HG03280 (cell line): ENCODE data around the gene SPIRE2.

ENCODE experiments used
- ATAC-seq: cut with Tn5 transposase; IDR thresholded peaks from one replicate; pipeline ENCODE4 v1.9.1; 2021; ENCODE audit warnings: mild to moderate bottlenecking, moderate library complexity; ENCODE audit not compliant: unreplicated experiment

The SPIRE2 gene

DNA sequence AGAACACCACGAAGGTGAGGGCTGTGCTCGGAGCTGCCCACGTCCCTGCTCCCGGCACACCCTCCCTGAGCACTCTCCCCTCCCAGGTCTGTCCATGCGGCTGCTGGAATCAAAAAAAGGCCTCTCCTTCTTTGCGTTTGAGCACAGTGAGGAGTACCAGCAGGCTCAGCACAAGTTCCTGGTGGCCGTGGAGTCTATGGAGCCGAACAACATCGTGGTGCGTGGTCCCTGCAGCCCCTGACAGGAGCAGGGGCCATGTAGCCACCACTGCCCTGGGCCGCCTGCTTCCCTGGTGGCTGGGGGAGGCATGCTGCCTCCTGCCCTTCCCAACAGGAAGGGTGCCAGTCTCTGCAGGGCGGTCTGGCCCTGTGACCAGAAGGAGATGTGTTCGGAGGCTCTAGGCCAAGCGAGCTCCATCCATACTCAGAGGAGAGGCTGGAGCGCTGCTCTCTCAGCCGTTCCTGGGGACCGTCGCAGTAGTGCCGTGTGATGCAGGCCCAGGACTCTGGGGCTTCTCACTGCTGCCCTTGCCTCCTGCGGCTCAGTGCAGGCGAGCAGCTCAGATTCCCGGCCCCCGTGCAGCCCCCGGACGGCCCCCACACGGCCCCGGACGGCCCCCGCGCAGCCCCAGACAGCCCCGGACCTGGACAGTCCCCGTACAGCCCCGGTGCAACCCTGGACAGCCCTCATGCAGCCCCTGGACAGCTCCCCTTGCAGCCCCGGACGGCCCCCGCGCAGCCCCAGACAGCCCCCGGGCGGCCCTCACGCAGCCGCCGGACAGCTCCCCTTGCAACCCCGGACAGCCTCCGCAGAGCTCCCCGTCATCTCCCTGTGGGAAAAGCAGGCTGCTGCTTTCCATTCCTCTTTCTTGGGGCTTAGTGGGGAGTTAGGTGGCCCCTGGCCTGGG is 65.6 kb downstream of the SPIRE2 start:
- no peak for ATAC-seq

DNA sequence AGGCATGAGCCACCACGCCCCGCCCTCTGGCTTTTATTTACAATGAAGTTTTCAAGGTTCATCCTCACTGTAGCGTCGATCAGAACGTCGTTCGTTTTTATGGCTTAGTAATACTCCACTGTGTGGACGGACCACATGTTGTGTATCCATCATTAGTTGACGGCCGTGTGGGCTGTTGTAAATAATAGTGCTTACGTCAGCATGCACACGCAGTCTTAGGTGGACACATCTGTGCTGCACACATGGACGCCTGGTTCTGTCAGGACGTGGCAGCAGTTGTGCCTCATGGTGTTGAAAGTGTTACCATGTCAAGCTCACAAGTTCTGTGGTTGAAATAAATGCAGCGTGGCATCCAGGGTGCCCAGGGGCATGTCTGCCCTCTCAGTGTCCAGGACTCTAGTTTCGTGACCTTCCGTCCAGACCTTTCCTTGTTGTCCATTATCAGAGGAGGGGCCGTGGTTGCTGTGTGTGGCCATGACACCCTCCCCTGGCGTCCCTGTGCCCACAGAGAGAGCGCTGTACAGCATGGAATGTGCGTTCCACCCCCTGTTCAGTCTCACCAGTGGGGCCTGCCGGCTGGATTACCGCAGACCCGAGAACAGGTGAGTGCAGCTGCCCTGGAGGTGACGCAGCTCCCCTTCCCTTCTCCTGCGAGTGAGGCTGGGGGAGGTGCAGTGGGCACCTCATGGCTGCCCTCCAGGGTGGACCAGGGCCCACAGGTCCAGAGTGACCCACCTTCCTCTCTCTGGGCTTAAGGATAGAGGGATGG is 67.4 kb downstream of the SPIRE2 start:
- ATAC-seq: no peak

DNA sequence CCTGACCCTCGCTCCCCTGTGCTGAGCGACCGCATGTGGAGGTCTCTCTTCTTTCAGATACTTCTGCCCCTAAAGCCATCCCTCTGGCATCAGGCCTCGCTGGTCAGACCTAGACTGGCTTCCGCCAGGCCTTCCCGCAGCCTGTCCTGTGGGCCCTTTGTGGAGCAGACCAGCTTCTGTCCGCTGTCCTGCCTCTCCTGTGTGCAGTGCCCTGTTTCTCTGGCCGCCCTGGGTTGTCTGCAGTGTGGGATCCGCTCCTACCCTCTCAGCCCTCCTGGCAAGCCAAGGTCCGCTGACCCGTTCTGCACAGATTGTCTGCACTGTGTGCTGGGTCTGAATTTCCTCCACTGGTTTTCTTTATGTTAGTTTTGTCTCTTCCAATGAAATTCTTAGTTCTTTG is 68.9 kb downstream of the SPIRE2 start:
- ATAC-seq: no peak

DNA sequence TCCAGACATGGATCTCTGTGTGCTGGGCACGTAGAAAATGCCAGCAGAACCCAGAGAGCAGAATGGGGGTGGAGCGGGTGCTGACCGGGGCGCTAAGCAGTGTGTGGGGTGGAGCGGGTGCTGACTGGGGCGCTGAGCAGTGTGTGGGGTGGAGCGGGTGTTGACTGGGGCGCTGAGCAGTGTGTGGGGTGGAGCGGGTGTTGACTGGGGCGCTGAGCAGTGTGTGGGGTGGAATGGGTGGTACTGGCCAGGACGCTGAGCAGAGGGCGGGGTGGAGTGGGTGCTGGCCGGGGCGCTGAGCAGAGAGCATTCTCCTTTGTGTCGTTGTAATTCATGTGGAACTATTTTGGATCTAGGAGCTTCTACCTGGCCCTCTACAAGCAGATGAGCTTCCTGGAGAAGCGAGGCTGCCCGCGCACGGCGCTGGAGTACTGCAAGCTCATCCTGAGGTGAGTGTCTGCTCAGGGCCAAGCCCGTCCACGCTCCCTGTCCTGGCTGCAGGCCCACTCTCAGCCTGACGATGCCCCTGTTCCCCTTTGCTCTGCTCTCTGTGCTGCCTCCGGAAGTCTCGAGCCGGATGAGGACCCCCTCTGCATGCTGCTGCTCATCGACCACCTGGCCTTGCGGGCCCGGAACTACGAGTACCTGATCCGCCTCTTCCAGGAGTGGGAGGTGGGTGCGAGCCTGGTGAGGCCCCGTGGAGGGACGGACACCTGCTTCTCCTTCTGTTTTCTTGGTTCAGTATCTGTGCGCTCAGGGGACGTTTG is 70.1 kb downstream of the SPIRE2 start:
- no peak for ATAC-seq

DNA sequence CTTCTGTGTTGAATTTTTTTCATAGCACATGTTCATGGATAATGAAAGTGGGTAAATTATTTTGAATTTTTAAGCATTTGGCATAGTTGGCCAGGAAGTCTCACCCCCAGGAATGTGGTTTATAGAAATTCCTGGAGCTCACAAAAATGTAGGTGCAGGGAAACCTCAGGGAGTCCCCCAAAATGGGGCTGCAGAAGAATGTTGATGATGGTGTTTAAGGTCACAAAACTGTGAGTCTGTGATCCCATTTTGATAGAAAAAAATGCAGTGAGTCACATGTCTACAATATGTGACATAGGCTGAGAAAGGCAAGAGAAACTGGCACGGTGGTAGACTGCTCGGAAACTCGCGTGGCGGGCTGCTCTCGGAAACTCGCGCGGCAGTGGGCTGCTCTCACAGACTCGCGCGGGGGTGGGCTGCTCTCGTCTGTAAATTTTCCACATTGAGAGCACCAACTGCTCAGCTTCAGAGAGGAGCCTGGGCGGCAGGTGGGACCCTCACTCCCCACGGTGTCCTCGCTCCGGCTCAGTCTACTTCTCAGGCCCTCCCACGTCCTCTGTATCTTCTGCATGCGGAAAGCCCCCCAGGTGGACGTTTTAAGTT is 71.7 kb downstream of the SPIRE2 start:
- no peak for ATAC-seq

DNA sequence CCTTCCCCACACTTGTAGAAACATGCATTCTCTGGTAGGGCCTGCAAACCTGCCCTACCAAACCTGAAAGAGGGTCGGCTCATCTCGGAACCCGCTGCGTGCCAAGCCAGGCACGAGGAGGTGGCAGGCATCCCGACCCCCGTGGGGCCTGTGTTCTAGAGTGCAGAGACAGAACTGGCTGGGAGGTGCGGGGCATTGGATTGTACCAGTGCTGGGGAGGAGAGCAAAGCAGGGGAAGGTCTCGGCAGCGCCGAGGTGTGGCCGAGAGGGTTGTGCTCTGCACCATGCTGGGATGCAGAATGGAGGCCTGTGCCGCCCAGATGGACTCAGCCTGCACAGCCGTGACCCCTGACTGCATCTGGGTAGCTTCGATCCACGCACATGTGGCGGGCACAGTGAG is 72.6 kb downstream of the SPIRE2 start:
- no peak for ATAC-seq

DNA sequence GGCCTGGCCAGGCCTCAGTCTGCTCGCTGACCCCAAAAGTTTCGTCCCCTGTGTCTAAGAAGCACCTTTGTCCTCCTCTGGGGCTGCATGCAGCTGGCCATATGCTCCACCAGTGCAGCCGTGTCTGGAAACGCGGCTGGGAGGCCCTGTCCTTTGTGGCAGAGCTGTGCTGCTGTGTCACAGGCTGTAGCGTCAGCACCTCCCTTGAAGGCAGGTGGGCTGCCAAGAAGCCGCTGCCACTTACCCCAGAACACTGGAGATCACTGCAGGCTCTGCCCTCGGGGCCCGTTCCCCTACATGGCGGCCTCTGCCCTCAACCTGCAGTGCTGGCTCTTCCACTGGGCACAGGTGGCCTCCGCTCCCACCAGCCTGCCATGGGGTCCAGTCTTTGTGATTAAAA is 74.7 kb downstream of the SPIRE2 start:
- ATAC-seq: no peak

DNA sequence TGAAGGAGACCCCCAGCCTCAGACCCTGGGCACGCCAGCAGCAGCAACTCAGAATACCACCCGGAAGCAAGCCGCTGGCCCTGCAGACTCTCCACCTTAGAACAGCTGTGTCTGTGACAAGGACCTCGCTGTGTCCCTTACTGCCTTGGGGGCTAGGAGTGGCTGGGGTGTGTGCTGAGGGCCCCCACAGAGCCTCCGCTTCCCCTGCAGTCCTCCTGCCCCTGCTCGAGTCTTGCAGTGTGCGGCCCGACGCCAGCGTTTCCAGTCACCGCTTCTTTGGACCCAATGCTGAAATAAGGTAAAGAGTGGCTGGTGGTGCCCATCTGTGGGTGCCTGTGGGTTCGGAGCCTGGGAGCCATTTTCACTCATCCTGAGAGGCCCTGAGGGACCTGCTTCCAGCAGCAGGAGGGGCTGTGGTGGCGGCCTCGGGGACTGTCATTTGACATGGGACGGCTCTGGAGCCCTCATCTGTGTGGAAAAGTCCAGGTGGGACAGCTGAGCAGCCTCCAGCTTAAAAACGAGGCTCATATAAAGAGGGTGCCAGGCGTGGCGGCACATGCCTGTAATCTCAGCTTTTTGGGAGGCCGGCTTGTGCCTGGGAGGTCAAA is 75.7 kb downstream of the SPIRE2 start:
- ATAC-seq: no peak

DNA sequence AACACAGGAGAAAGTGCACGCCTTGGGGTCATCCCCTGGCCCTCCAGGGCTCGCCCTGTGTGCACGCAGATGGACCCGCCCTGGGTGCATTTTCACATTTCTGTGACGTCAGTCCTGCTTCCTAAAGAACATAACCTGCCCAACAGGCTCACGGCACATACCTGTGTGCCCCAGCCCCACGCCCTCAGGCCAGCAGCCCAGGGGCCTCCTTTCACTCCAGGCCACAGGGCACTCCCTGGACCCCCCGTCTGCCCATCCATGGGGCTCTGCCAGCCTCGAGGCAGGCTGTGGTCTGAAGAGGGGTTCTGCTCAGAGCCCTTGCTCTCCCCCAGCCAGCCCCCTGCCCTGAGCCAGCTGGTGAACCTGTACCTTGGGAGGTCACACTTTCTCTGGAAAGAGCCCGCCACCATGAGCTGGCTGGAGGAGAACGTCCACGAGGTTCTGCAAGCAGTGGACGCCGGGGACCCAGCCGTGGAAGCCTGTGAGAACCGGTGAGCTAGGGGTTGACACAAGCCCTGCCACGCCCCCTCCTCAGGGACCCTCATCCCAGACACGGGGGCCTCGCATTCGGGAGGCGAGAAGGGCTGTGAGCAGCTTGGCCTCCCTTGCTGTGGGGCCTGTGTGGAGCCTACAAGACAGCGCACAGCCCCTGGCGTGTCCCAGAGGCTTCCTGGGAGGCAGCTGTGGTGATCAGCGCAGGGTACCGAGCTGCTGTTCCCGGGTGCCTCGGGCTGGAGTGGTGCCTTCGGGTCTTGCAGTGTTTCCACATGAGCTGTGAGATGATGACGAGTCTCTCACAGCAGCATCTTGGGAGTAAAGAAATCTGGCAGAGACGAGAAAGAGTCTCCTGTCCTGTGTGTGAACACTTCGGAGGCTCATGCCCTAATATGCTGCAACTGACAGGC is 76.6 kb downstream of the SPIRE2 start:
- no peak for ATAC-seq

DNA sequence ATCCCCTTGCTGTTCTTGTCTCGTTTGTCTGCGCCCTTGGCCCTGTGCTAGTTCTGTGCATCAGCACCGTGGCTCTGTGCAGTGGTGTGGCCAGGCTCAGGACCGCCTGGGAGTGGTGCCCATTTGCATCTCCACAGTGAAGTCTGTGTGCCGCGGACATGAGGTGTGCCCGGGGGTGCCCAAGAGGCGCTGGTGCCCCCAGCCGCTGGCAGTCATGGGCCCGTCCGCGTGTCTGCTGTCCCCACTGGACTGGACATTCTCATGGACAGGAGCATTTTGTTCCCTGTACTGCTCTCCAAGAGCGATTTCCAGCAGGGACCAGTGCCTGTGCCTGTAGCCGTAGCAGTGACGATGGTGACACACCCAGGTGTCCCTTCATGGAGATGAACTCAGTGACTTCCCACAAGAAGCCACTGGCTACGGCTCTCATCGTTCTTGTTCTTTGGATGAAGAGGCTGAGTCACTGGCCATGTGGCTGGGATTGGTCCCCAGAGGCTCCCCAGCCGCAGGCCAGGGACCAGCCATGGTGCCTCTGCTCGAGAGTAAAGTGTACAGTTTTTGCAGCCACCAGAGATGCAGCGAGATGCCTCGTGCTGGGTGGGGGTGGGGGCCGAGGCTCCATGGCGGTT is 77.3 kb downstream of the SPIRE2 start:
- no peak for ATAC-seq

DNA sequence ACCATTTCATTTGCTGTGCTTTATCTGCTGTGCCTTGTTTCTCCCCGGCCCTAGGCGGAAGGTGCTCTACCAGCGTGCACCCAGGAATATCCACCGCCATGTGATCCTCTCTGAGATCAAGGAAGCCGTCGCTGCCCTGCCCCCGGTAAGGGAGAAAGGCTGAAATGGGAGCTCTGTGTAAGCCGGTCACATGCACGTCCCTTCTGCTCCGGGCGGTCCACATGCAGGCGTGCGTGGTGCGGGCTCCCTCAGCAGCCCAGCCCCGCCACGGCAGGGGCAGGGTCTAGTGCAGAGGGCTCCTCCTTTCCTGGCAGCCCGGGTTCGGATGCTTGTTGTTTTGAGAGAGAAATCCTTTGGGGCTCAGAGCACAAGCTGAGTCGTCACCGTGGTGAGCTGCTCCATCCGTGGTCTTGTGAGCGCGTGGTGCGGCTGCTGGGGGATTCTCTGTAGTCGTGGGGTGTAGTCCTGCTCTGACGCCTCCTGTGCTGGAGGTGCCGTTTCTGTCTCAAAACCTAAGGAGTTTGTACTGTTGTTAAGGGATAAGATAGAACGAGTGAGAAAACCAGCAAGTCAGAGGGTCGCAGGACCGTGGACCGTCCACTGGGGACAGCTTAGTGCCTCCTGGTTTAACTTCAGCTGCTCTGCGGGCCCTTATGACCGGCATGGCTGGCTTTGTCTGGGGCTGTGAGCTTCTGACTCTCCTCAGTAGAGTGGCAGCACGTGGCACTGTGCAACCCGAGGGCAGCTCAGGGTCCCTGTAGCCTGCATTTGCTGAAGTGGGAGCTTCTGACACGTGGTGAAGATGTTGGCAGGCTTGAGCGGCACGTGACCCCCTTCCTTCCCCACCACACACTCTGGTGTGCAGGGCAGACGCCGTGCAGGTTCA is 78.1 kb downstream of the SPIRE2 start:
- no peak for ATAC-seq

DNA sequence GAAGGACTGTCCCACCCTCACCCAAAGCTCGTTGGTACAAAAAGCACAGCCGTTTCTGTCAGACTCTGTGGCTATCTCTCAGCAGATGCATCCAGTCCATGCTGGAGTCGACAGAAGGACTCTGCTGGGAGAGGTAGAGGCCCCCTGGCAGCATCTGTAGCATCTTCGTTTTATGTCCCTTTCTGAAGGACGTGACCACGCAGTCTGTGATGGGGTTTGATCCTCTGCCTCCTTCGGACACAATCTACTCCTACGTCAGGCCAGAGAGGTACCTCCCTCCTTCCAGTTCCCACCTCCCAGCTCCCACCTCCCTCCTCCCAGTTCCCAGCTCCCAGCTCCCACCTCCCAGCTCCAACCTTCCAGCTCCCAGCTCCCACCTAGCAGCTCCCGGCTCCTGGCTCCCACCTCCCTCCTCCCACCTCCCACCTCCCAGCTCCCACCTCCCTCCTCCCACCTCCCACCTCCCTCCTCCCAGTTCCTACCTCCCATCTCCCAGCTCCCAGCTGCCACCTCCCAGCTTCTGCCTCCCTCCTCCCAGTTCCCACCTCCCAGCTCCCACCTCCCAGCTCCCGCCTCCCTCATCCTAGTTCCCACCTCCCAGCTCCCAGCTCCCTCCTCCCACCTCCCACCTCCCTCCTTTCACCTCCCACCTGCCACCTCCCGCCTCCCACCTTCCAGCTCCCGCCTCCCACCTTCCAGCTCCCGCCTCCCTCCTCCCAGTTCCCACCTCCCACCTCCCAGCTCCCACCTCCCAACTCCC is 79.0 kb downstream of the SPIRE2 start:
- no peak for ATAC-seq

DNA sequence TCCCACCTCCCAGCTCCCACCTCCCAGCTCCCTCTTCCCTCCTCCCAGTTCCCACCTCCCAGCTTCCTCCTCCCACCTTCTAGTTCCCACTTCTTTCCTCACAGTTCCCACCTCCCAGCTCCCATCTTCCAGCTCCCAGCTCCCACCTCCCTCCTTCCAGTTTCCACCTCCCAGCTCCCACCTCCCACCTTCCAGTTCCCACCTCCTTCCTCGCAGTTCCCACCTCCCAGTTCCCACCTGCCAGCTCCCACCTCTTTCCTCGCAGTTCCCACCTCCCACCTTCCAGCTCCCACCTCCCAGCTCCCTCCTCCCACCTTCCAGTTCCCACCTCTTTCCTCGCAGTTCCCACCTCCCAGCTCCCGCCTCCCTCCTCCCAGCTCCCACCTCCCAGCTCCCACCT is 80.0 kb downstream of the SPIRE2 start:
- no peak for ATAC-seq

DNA sequence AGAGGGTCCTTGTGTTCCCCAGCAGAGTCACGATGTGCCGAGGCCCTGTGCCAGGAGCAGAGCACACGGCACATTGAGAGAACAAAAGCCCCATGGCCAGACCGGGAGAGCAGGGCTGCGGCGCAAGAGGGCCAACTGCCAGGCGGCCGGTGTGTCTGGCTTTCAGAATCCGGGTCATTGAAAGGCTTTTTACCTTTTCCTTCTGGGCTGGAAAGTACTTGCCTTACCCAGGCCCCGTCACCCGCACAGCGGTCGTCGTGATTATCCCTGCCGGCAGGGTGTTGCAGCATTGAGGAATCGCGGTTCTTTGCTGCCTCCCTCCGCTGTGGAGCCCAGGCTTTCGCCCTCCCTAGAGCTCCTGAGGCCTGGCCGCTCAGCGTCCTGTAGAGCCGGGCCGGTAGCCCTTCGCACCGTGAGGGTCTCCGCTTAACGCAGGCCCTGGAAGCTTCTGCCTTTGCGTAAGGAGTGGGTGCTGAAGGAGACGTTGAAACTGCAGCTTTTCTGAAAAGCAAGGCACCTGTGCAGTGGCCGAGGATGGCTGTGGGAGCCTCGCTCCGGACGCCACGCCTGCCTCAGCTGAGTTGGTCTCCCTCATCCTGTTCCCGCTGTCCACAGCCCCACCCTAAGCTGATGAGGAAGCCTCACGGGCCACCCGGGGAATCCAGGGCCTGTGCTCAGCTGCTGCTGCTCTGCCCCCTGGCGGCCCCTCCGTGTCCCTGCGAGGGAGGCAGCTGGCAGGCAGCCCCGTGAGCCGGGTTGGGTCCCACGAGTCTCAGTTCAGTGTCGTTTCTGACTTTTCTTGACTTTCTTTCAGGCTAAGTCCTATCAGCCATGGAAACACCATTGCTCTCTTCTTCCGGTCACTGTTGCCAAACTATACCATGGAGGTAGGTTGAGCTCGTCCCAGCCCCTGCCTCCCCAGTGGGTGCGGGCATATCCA is 81.8 kb downstream of the SPIRE2 start:
- ATAC-seq: no peak

DNA sequence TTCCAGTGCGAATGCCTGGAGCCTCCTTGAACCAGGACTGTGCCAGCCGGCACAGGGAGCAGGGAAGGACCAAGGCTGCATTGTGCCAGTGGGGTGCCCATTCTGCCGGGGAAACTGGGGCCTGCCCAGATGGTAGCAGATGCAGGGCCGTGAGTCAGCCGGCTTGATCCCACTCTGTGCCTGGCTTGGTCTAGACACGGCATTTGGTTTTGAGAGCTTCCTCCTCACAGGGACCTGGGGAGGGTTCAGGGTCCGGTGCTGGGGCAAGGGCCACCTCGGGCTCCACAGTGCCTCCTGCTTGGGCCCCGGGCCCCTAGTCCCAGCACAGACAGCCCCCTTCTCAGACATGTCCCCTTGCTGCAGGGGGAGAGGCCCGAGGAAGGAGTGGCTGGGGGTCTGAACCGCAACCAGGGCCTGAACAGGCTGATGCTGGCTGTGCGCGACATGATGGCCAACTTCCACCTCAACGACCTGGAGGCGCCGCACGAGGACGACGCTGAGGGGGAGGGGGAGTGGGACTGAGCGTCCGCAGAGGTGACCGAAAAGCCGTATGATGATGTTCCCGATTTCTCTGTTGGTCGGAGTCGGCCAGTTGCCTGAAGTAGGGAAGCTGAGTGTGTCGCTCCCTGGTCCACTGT is 82.6 kb downstream of the SPIRE2 start:
- ATAC-seq: no peak

DNA sequence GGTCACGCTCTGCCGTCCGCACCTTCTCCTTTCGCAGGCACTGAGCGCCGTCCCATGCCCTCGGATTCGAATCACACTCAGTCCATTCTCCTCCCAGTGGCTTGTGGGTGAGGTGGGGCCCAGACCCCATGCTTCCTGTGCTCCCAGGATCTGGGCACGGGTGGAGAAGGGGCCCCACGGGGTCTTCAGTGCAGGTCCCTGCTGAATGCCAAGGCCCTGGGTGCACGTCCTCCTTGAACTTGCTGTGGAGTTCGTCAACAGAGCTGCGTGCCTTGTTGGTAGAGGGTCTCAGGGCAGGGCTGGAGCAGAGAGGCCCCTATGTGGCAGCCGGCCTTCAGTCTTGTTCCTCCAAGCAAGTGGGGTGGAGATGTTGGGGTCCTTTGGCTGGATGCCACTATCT is 83.1 kb downstream of the SPIRE2 start:
- no peak for ATAC-seq
